K562 (cell line): ENCODE data around the gene CLCNKB. TPM values are rescaled to one million over a fixed set of nuclear protein-coding genes. Genes with fewer than 3 reads are reported as not detected.

Experiments
- ATAC-seq: fragments of 200-7000 bp; cut with Tn5 transposase; 3 replicates; pipeline ENCODE4 v1.9.1; 2020; ENCODE audit warnings: moderate library complexity
- BruUV-seq: library from RNA; stranded (reverse); fragments of 400-500 nt; replicated peaks from 2 replicates; lab custom pipeline; 2021; lab: Mats Ljungman, UMichigan
- CTCF ChIA-PET: fragments of 300-600 bp; formaldehyde crosslinking; extraction: SDS; loops from one replicate; lab custom pipeline; 2021; ENCODE audit warnings: low intra/inter-chr PET ratio; lab: Yijun Ruan, JAX
- POLR2A ChIA-PET: fragments of 300-600, 350-650 bp; sonication (Branson Sonifier 250); formaldehyde crosslinking; extraction: SDS; loops from one replicate; lab custom pipeline; 2021; ENCODE audit warnings: antibody characterized with exemption, inconsistent platforms; lab: Yijun Ruan, JAX
- DNase-seq, 4 experiments: peaks; one replicate each; pipeline versions ENCODE4 v3.0.0 to v3.0.0-alpha.2; 2011 to 2018; ENCODE audit warnings: low spot score in 3 of 4, mixed read lengths in 3 of 4; ENCODE audit errors: extremely low read depth in 1 of 4
- FAIRE-seq: peaks from 2 replicates; lab custom pipeline; 2011; peaks lifted over from hg19 to GRCh38; lab: Jason Lieb, UNC
- H2AFZ ChIP-seq: 2 replicates; pipeline ENCODE4 v1.6.0; 2011; ENCODE audit warnings: low read depth, low read length, control low read depth, inconsistent platforms
- H3K27ac ChIP-seq: fragments of 200-600 bp; 3 replicates; pipeline ENCODE4 v1.8.0; 2011; ENCODE audit warnings: low read depth, mild to moderate bottlenecking, control low read depth, inconsistent platforms, low read length, moderate library complexity, mixed read lengths; ENCODE audit errors: extremely low read depth
- H3K27me3 ChIP-seq, 2 experiments: fragments of 300-600 bp in 1 of 2; 2 replicates in 1 of 2; 3 replicates in 1 of 2; pipeline versions ENCODE4 v1.6.0 to v1.8.0; 2011; ENCODE audit warnings: inconsistent platforms in 2 of 2, low read length in 2 of 2, mild to moderate bottlenecking in 1 of 2, mixed read lengths in 1 of 2, moderate library complexity in 1 of 2; ENCODE audit not compliant: control insufficient read depth in 2 of 2, insufficient read depth in 2 of 2
- H3K36me3 ChIP-seq: fragments of 300-600 bp; 3 replicates; pipeline ENCODE4 v1.8.0; 2011; ENCODE audit warnings: mild to moderate bottlenecking, low read length, inconsistent platforms; ENCODE audit not compliant: control insufficient read depth, insufficient read depth
- H3K4me1 ChIP-seq, 2 experiments: fragments of 200-600 bp in 1 of 2; replicated peaks in 1 of 2; 2 replicates in 1 of 2; 3 replicates in 1 of 2; pipeline versions ENCODE4 v1.5.1 to v1.8.0; 2011; ENCODE audit warnings: inconsistent platforms in 2 of 2, low read length in 2 of 2, mild to moderate bottlenecking in 1 of 2, mixed read lengths in 1 of 2, moderate library complexity in 1 of 2; ENCODE audit not compliant: control insufficient read depth in 2 of 2, insufficient read depth in 2 of 2
- H3K4me2 ChIP-seq: 2 replicates; pipeline ENCODE4 v1.6.1; 2011; ENCODE audit warnings: low read length, control low read depth, inconsistent platforms, mixed read lengths; ENCODE audit not compliant: insufficient read depth
- H3K4me3 ChIP-seq: fragments of 200-600 bp; sonication (generic), shearing (Covaris generic); 2 replicates; pipeline ENCODE4 v1.5.1; 2016; ENCODE audit warnings: control low read depth, inconsistent platforms
- H3K79me2 ChIP-seq: fragments of 200-600 bp; 3 replicates; pipeline ENCODE4 v1.8.0; 2011; ENCODE audit warnings: low read length, inconsistent platforms; ENCODE audit not compliant: control insufficient read depth, insufficient read depth
- H3K9ac ChIP-seq, 2 experiments: 2 replicates each; pipeline versions ENCODE4 v1.6.0 to v1.6.1; 2011; ENCODE audit warnings: low read depth in 2 of 2, low read length in 2 of 2, control low read depth in 1 of 2, inconsistent platforms in 1 of 2, mild to moderate bottlenecking in 1 of 2, mixed read lengths in 1 of 2; ENCODE audit not compliant: insufficient read depth in 1 of 2
- H3K9me1 ChIP-seq: one replicate; pipeline ENCODE4 v1.6.0; 2011; ENCODE audit warnings: inconsistent platforms, mild to moderate bottlenecking, low read length, moderate library complexity; ENCODE audit not compliant: control insufficient read depth, insufficient read depth
- H3K9me3 ChIP-seq: replicated peaks from 2 replicates; pipeline ENCODE4 v1.5.1; 2011; ENCODE audit warnings: low read depth, low read length, inconsistent platforms; ENCODE audit not compliant: control insufficient read depth, insufficient read depth
- H4K20me1 ChIP-seq: replicated peaks from 2 replicates; pipeline ENCODE4 v1.6.1; 2011; ENCODE audit warnings: low read length, inconsistent platforms, mixed read lengths; ENCODE audit not compliant: control insufficient read depth, insufficient read depth
- AFF1 ChIP-seq, 2 experiments: fragments of 450-650 bp; IDR thresholded peaks; 2 replicates each; pipeline ENCODE4 v1.6.1; 2018; ENCODE audit warnings: mild to moderate bottlenecking in 2 of 2, low read depth in 1 of 2; ENCODE audit not compliant: partially characterized antibody in 2 of 2
- FUS ChIP-seq: fragments of 200-400 bp; formaldehyde crosslinking; optimal IDR thresholded peaks from 2 replicates; pipeline ENCODE3; 2017; ENCODE audit warnings: low read depth, low read length
- RREB1 ChIP-seq: fragments of 250-450 bp; sonication (Bioruptor Pico); IDR thresholded peaks from 2 replicates; pipeline ENCODE4 v1.4.0; 2020
- STAT5A ChIP-seq: IDR thresholded peaks from 2 replicates; pipeline ENCODE4 v1.6.1; 2012; ENCODE audit warnings: low read length, inconsistent platforms, borderline replicate concordance
- U2AF2 ChIP-seq: fragments of 200-400 bp; formaldehyde crosslinking; optimal IDR thresholded peaks from 2 replicates; pipeline ENCODE3; 2017; ENCODE audit warnings: low read depth, mild to moderate bottlenecking, low read length
- ZNF780A ChIP-seq: fragments of 250-450 bp; sonication (Bioruptor Pico); IDR thresholded peaks from 2 replicates; pipeline ENCODE4 v1.5.0; 2021; ENCODE audit warnings: mild to moderate bottlenecking
- WGBS: fragments of 100-300 bp; shearing (Covaris generic); methylation state at CpG from one replicate; pipeline ENCODE4 v1.1.6; 2016; ENCODE audit warnings: low coverage, mixed read lengths; ENCODE audit not compliant: insufficient coverage; ENCODE audit errors: missing lambda C conversion rate; 5-methylcytosine and 5-hydroxymethylcytosine counted together
- in situ Hi-C: fragments of 300-500 bp; cut with MboI; formaldehyde crosslinking; loops from 4 replicates; pipeline ENCODE4 v1.15.0; 2018; ENCODE audit warnings: inconsistent platforms, mixed read lengths
- intact Hi-C: fragments of 100-400 bp; cut with micrococcal nuclease; formaldehyde crosslinking; loops from 2 replicates; pipeline ENCODE4 v1.14.2; 2022
- polyA plus RNA-seq, 8 experiments: library from polyadenylated mRNA; depleted of rRNA in 4 of 8; stranded (reverse) in 5 of 8; unstranded in 3 of 8; fragments of >200 nt; fragmentation: Nextera tagmentation in 2 of 8; fragmentation: Illumina TruSeq in 1 of 8; extraction: Ambion mirVana in 2 of 8; extraction: Trizol in 1 of 8; gene quantifications; 2 replicates each; pipeline versions ENCODE4 v1.2.1 to v1.2.3, GENCODE V29; 2011 to 2014; ENCODE audit warnings: inconsistent platforms in 1 of 8, missing spikeins in 1 of 8
- total RNA-seq, 7 experiments: library from RNA; depleted of rRNA in 6 of 7; stranded (reverse); fragments of >200 nt in 6 of 7; fragmentation: Illumina TruSeq in 2 of 7; extraction: Trizol in 2 of 7; gene quantifications; 2 replicates each; pipeline versions ENCODE4 v1.2.1 to v1.2.3, GENCODE V29; 2011 to 2021; ENCODE audit warnings: low replicate concordance in 1 of 7

CLCNKB gene
- total and polyA plus RNA-seq, 9 of the 15 experiments (the other 6 are each of a cell fraction or from before 2014, with no cell fraction given): 0.08 to 1.7 (median 0.64) TPM

- no peaks in the 10 kb centered on the region for H3K79me2 ChIP-seq
- peaks cover 0 to 3% of the 10 kb centered on the region in 2 experiments; a peak in 1 of 5 replicates for H3K27me3 ChIP-seq
- no peak overlapping the region for H3K4me3 ChIP-seq
- in situ Hi-C loops (loop anchor here (5.0 to 10.0 kb wide), 2 partner anchors 54 to 181 kb away; no protein-coding TSS in a partner anchor), intact Hi-C loops (no loop called here)
- TF ChIP-seq ZNF780A (CRISPR knock-in tag) (no peak), FUS (no peak), STAT5A (no peak), AFF1 (IDR thresholded peaks at IDR 0.05; ENCODE audit: low read depth in 1 of 2, partially characterized antibody in 2 of 2) (no peak), RREB1 (no peak), U2AF2 (no peak)
- TF ChIP-seq, all 486 proteins: peak for 0
- H4K20me1 ChIP-seq: no peaks in the 10 kb centered on the region
- CTCF ChIA-PET: interaction anchor here (2.6 to 6.1 kb wide), 3 partner anchors 21 to 177 kb away, joined by 14 to 53 read pairs (median 50); no protein-coding TSS in a partner anchor
- no peak overlapping the region for H3K4me2 ChIP-seq
- POLR2A ChIA-PET: interaction anchor here (1.5 to 1.6 kb wide), 2 partner anchors 13 to 47 kb away, joined by 6 to 7 read pairs; no protein-coding TSS in a partner anchor
- no peaks in the 10 kb centered on the region for H3K9me3 ChIP-seq
- no peaks in the 10 kb centered on the region for H3K36me3 ChIP-seq
- ATAC-seq: no peak
- 86% methylated on average over 3 of the region's 3 CpGs for WGBS
- no TSS peak for BruUV-seq
- H2AFZ ChIP-seq: no peak overlapping the region
- FAIRE-seq: no peak
- H3K4me1 ChIP-seq: peaks cover 40 to 49% of the 10 kb centered on the region in 2 experiments
- no peaks in the 10 kb centered on the region for H3K9me1 ChIP-seq
- no peak overlapping the region; the same call in 2 of the 3 replicates for H3K27ac ChIP-seq
- DNase-seq: no peak
- peak overlapping the region in 1 of 2 experiments; percentile 6; a peak in 1 of 4 replicates for H3K9ac ChIP-seq
Observed at GRCh38 chr1:16010837-16011236, 32.7 kb upstream of the CLCNKB start.
